RWPE1 (cell line): ENCODE measurements around the gene TYROBP.

Experiments used
- CTCF ChIA-PET: fragments of 350-600 bp; sonication (Branson Sonifier 250); formaldehyde crosslinking; extraction: SDS; loops from one replicate; lab custom pipeline; 2021; lab: Yijun Ruan, JAX
- POLR2A ChIA-PET: fragments of 400-600 bp; formaldehyde crosslinking; extraction: SDS; loops from one replicate; lab custom pipeline; 2020; ENCODE audit warnings: antibody characterized with exemption; ENCODE audit not compliant: low non-redundant PET; lab: Yijun Ruan, JAX
- DNase-seq: peaks from one replicate; pipeline ENCODE4 v3.0.0; 2012; ENCODE audit warnings: low spot score
- H3K27ac ChIP-seq: fragments of 450-650 bp; 2 replicates; pipeline ENCODE4 v1.5.1; 2017
- CTCF ChIP-seq: fragments of 450-650 bp; conservative IDR thresholded peaks from 2 replicates; pipeline ENCODE4 v1.5.1; 2017; ENCODE audit warnings: low read depth, mild to moderate bottlenecking

Gene TYROBP

GRCh38 chr19:35888398-35888797 lies 19.7 kb downstream of the TYROBP start:
- no peak for DNase-seq
- no peak overlapping the region for H3K27ac ChIP-seq
- TF ChIP-seq CTCF: no peak
- POLR2A ChIA-PET: interaction anchor here (0.7 kb wide), 1 partner anchor 49 kb away, joined by 3 read pairs; no protein-coding TSS in a partner anchor
- CTCF ChIA-PET: no interaction called here

GRCh38 chr19:35887197-35887596 lies 20.9 kb downstream of the TYROBP start:
- ChIA-PET POLR2A (no interaction called here), CTCF (no interaction called here)
- DNase-seq: no peak
- no peak for TF ChIP-seq CTCF
- H3K27ac ChIP-seq: no peak overlapping the region

GRCh38 chr19:35885904-35886303 lies 22.2 kb downstream of the TYROBP start:
- POLR2A ChIA-PET: interaction anchor here (0.6 kb wide), 1 partner anchor 76 kb away, joined by 3 read pairs; no protein-coding TSS in a partner anchor
- H3K27ac ChIP-seq: 0 out of 2 replicates have a peak overlapping the region, but pooled peaks have one; percentile 9
- DNase-seq: no peak
- CTCF ChIA-PET: interaction anchor here (1.2 kb wide), 1 partner anchor 45 kb away, joined by 3 read pairs; no protein-coding TSS in a partner anchor
- TF ChIP-seq CTCF: no peak

- no peak for DNase-seq
- ChIA-PET POLR2A (interaction anchor here (0.6 kb wide), 1 partner anchor 77 kb away, joined by 3 read pairs; no protein-coding TSS in a partner anchor), CTCF (interaction anchor here (0.7 kb wide), 1 partner anchor 46 kb away, joined by 3 read pairs; no protein-coding TSS in a partner anchor)
- no peak for TF ChIP-seq CTCF
- H3K27ac ChIP-seq: 0 out of 2 replicates have a peak overlapping the region, but pooled peaks have one; percentile 9
These were observed 22.8 kb downstream of the TYROBP start for GRCh38 chr19:35885225-35885738.

- ChIA-PET POLR2A (interaction anchor here (0.7 kb wide), 1 partner anchor 30 kb away, joined by 3 read pairs; no protein-coding TSS in a partner anchor), CTCF (interaction anchor here (0.8 kb wide), 1 partner anchor 54 kb away, joined by 3 read pairs; no protein-coding TSS in a partner anchor)
- DNase-seq: no peak
- no peak for TF ChIP-seq CTCF
- no peak overlapping the region for H3K27ac ChIP-seq
These were observed 24.2 kb downstream of the TYROBP start for GRCh38 chr19:35883882-35884281.

- no peak overlapping the region for H3K27ac ChIP-seq
- ChIA-PET CTCF (interaction anchor here (0.6 to 1.1 kb wide), 8 partner anchors 12 to 49 kb away, joined by 3 to 5 read pairs (median 3); partner anchors contain the start of gene TYROBP), POLR2A (no interaction called here)
- DNase-seq: peak; percentile 65
- TF ChIP-seq CTCF: peak; percentile 33; the same call in 1 of the 2 replicates
These were observed 25.8 kb downstream of the TYROBP start for GRCh38 chr19:35882114-35882832.
